GM23338 (cell line): Measurements from ENCODE around the gene ZYG11A. TPM values are rescaled to one million over a fixed set of nuclear protein-coding genes. Genes with fewer than 3 reads are reported as not detected.

Source experiments
- ATAC-seq: fragments of 200-7000 bp; cut with Tn5 transposase; 3 replicates; pipeline ENCODE4 v1.9.1; 2020
- DNase-seq: peaks from one replicate; pipeline ENCODE4 v3.0.0-alpha.2; 2015; ENCODE audit warnings: low spot score
- H2AFZ ChIP-seq: fragments of 200-600 bp; sonication (generic); 2 replicates; pipeline ENCODE4 v1.8.0; 2016; ENCODE audit warnings: antibody characterized with exemption, mild to moderate bottlenecking, moderate library complexity
- H3F3A ChIP-seq: fragments of 200-600 bp; sonication (generic); replicated peaks from 2 replicates; pipeline ENCODE4 v1.8.0; 2017; ENCODE audit warnings: antibody characterized with exemption, mixed run types, low read depth
- H3K27ac ChIP-seq: fragments of 200-600 bp; sonication (generic); 2 replicates; pipeline ENCODE4 v1.6.1; 2016; ENCODE audit warnings: low read depth
- H3K27me3 ChIP-seq: fragments of 200-600 bp; sonication (generic); 2 replicates; pipeline ENCODE4 v1.8.0; 2016; ENCODE audit warnings: mild to moderate bottlenecking, mixed run types, moderate library complexity; ENCODE audit not compliant: insufficient read depth
- H3K36me3 ChIP-seq: fragments of 200-600 bp; sonication (generic); 2 replicates; pipeline ENCODE4 v1.8.0; 2016; ENCODE audit warnings: mild to moderate bottlenecking; ENCODE audit not compliant: insufficient read depth
- H3K4me1 ChIP-seq: fragments of 200-600 bp; sonication (generic); 2 replicates; pipeline ENCODE4 v1.8.0; 2016; ENCODE audit warnings: mild to moderate bottlenecking, moderate library complexity; ENCODE audit not compliant: insufficient read depth
- H3K4me2 ChIP-seq: fragments of 200-600 bp; sonication (generic); 2 replicates; pipeline ENCODE4 v1.7.1; 2017; ENCODE audit warnings: mixed run types
- H3K4me3 ChIP-seq: fragments of 200-600 bp; sonication (generic); 2 replicates; pipeline ENCODE4 v1.6.1; 2016; ENCODE audit warnings: mixed run types
- H3K79me2 ChIP-seq: fragments of 200-600 bp; sonication (generic); replicated peaks from 2 replicates; pipeline ENCODE4 v1.8.0; 2017; ENCODE audit warnings: mild to moderate bottlenecking; ENCODE audit not compliant: insufficient read depth
- H3K9me2 ChIP-seq: fragments of 200-600 bp; sonication (generic); 2 replicates; pipeline ENCODE4 v1.8.0; 2017; ENCODE audit not compliant: insufficient read depth
- H4K20me1 ChIP-seq: fragments of 200-600 bp; sonication (generic); replicated peaks from 2 replicates; pipeline ENCODE4 v1.8.0; 2017; ENCODE audit warnings: mild to moderate bottlenecking; ENCODE audit not compliant: insufficient read depth
- H3K27ac Mint-ChIP-seq: 2 replicates; pipeline ENCODE4 v1.8.0; 2020; ENCODE audit warnings: inconsistent platforms, mild to moderate bottlenecking, moderate library complexity, mixed read lengths
- H3K27me3 Mint-ChIP-seq: 3 replicates; pipeline ENCODE4 v1.8.0; 2022; ENCODE audit warnings: low read depth, mild to moderate bottlenecking, moderate library complexity, mixed read lengths, inconsistent platforms; ENCODE audit not compliant: insufficient read depth, poor library complexity
- H3K36me3 Mint-ChIP-seq: 3 replicates; pipeline ENCODE4 v1.8.0; 2021; ENCODE audit warnings: low read depth, mild to moderate bottlenecking, inconsistent platforms, moderate library complexity, mixed read lengths
- H3K4me1 Mint-ChIP-seq: 3 replicates; pipeline ENCODE4 v1.8.0; 2020; ENCODE audit warnings: mild to moderate bottlenecking, inconsistent platforms, mixed read lengths
- H3K4me3 Mint-ChIP-seq: 3 replicates; pipeline ENCODE4 v1.8.0; 2021; ENCODE audit warnings: moderate library complexity, mild to moderate bottlenecking, inconsistent platforms, mixed read lengths
- H3K9me3 Mint-ChIP-seq: 3 replicates; pipeline ENCODE4 v1.8.0; 2020; ENCODE audit warnings: moderate library complexity, mild to moderate bottlenecking, inconsistent platforms, mixed read lengths
- CREB1 ChIP-seq: fragments of 250-450 bp; sonication (Bioruptor Pico); IDR thresholded peaks from 2 replicates; pipeline ENCODE4 v1.5.0; 2020; ENCODE audit warnings: low read depth, mild to moderate bottlenecking, moderate library complexity
- CTCF ChIP-seq, 2 experiments: fragments of 200-600 bp in 1 of 2; sonication (generic) in 1 of 2; conservative IDR thresholded peaks; 2 replicates each; pipeline versions ENCODE4 v1.5.1 to v1.6.1; 2016 to 2017; ENCODE audit warnings: antibody characterized with exemption in 2 of 2, low read depth in 2 of 2, mild to moderate bottlenecking in 2 of 2, moderate library complexity in 1 of 2
- ETS1 ChIP-seq: IDR thresholded peaks from 2 replicates; pipeline ENCODE4 v1.6.1; 2016; ENCODE audit warnings: antibody characterized with exemption
- EZH2 ChIP-seq: fragments of 200-600 bp; sonication (generic); IDR thresholded peaks from one replicate; pipeline ENCODE4 v1.8.0; 2017; ENCODE audit warnings: antibody characterized with exemption, mild to moderate bottlenecking, low read depth; ENCODE audit not compliant: unreplicated experiment
- EZH2phosphoT487 ChIP-seq: fragments of 200-600 bp; sonication (generic); IDR thresholded peaks from one replicate; pipeline ENCODE4 v1.8.1; 2018; ENCODE audit warnings: antibody characterized with exemption; ENCODE audit not compliant: unreplicated experiment
- JUNB ChIP-seq: IDR thresholded peaks from one replicate; pipeline ENCODE4 v1.6.1; 2016; ENCODE audit warnings: antibody characterized with exemption; ENCODE audit not compliant: unreplicated experiment
- NANOG ChIP-seq: IDR thresholded peaks from 2 replicates; pipeline ENCODE4 v1.6.1; 2016; ENCODE audit warnings: antibody characterized with exemption, borderline replicate concordance
- POLR2AphosphoS5 ChIP-seq: IDR thresholded peaks from 2 replicates; pipeline ENCODE4 v1.6.1; 2016; ENCODE audit warnings: antibody characterized with exemption, low read depth
- REST ChIP-seq: IDR thresholded peaks from one replicate; pipeline ENCODE4 v1.6.1; 2018; ENCODE audit warnings: antibody characterized with exemption; ENCODE audit not compliant: unreplicated experiment
- STAT1 ChIP-seq: IDR thresholded peaks from one replicate; pipeline ENCODE4 v1.6.1; 2016; ENCODE audit warnings: antibody characterized with exemption; ENCODE audit not compliant: unreplicated experiment
- ZNF114 ChIP-seq: fragments of 250-450 bp; sonication (Bioruptor Pico); IDR thresholded peaks from 2 replicates; pipeline ENCODE4 v1.5.0; 2020; ENCODE audit warnings: mild to moderate bottlenecking, moderate library complexity
- ZNF331 ChIP-seq: fragments of 250-450 bp; sonication (Bioruptor Pico); IDR thresholded peaks from 2 replicates; pipeline ENCODE4 v1.5.0; 2020; ENCODE audit warnings: low read depth, mild to moderate bottlenecking, moderate library complexity
- ZNF462 ChIP-seq: fragments of 250-450 bp; sonication (Bioruptor Pico); IDR thresholded peaks from 2 replicates; pipeline ENCODE4 v1.5.0; 2020; ENCODE audit warnings: mild to moderate bottlenecking, moderate library complexity
- polyA plus RNA-seq: library from polyadenylated mRNA; unstranded; fragments of >200 nt; fragmentation: Nextera tagmentation; extraction: Ambion mirVana; gene quantifications from 2 replicates; pipeline ENCODE4 v1.2.1, GENCODE V29; 2016
- total RNA-seq: library from RNA; depleted of rRNA; stranded (reverse); fragments of >200 nt; shearing (Covaris generic); gene quantifications from 2 replicates; pipeline ENCODE4 v1.2.3, GENCODE V29; 2014

ZYG11A gene
- total and polyA plus RNA-seq, 2 experiments from 2014 or later: 1.3 to 4.8 TPM

GRCh38 chr1:52943876-52944416, 101.4 kb downstream of the ZYG11A start:
- Histone ChIP-seq H3K4me3 (no peak overlapping the region), H3K36me3 (no peaks in the 10 kb centered on the region), H3K9me2 (no peaks in the 10 kb centered on the region), H3F3A (no peaks in the 10 kb centered on the region), H3K79me2 (no peaks in the 10 kb centered on the region), H2AFZ (no peak overlapping the region), H3K4me2 (no peak overlapping the region), H3K27me3 (no peaks in the 10 kb centered on the region), H3K4me1 (no peaks in the 10 kb centered on the region), H4K20me1 (no peaks in the 10 kb centered on the region), H3K27ac (no peak overlapping the region)
- H3K4me1 Mint-ChIP-seq: no peaks in the 10 kb centered on the region
- TF ChIP-seq CTCF (conservative IDR thresholded peaks at IDR 0.05; ENCODE audit: low read depth in 2 of 2) (no peak), EZH2 (no peak), ZNF462 (CRISPR knock-in tag) (no peak), POLR2AphosphoS5 (no peak), REST (no peak), ZNF331 (CRISPR knock-in tag) (no peak), CREB1 (CRISPR knock-in tag) (no peak), ZNF114 (CRISPR knock-in tag) (no peak), ETS1 (no peak), STAT1 (no peak), NANOG (no peak), JUNB (no peak), EZH2phosphoT487 (no peak)
- peak; percentile 77 for ATAC-seq
- H3K27ac Mint-ChIP-seq: no peak overlapping the region
- no peak overlapping the region for H3K4me3 Mint-ChIP-seq
- no peaks in the 10 kb centered on the region for H3K9me3 Mint-ChIP-seq
- peak; percentile 68 for DNase-seq
- peaks cover 2% of the 10 kb centered on the region for H3K27me3 Mint-ChIP-seq
- no peaks in the 10 kb centered on the region for H3K36me3 Mint-ChIP-seq
